ENCODE data around the gene INTS6. TPM values are rescaled to one million over a fixed set of nuclear protein-coding genes. Genes with fewer than 3 reads are reported as not detected.

Gene INTS6
- polyA plus RNA-seq, 1 donor (not counting 4 experiments of a cell fraction or from before 2014, with no cell fraction given): 44.2 TPM

GRCh38 chr13:51419001-51419636 lies 33.7 kb downstream of the INTS6 start:
- peaks cover 82% of the 10 kb centered on the region for H3K79me2 ChIP-seq (ENCODE audit: control insufficient read depth, insufficient read depth, low read length)
- no peaks in the 10 kb centered on the region for H3K4me1 ChIP-seq (ENCODE audit: control insufficient read depth, extremely low read depth, insufficient read depth, low read length)
- H3K27ac ChIP-seq (ENCODE audit: control insufficient read depth, insufficient read depth, low read length): no peak overlapping the region
- DNase-seq (ENCODE audit: low read depth, low spot score) (no peak), FAIRE-seq (peak; percentile 71)
- no peaks in the 10 kb centered on the region for H3K27me3 ChIP-seq (ENCODE audit: control insufficient read depth, extremely low read depth, insufficient read depth, low read length)
- no peak overlapping the region for H3K4me2 ChIP-seq (ENCODE audit: control insufficient read depth, extremely low read depth, insufficient read depth, low read depth, low read length)
- TF ChIP-seq CTCF (optimal IDR thresholded peaks at IDR 0.05 in 1 of 3, IDR thresholded peaks at IDR 0.05 in 1 of 3, conservative IDR thresholded peaks at IDR 0.05 in 1 of 3; ENCODE audit: extremely low read depth in 1 of 3, insufficient read depth in 2 of 3, low read length in 3 of 3) (no peak), EZH2 (IDR thresholded peaks at IDR 0.05; ENCODE audit: low read length) (no peak)
- H3K9me3 ChIP-seq (ENCODE audit: control insufficient read depth, low read depth, low read length): peaks cover 2% of the 10 kb centered on the region
- H3K9ac ChIP-seq (ENCODE audit: control insufficient read depth, extremely low read depth, insufficient read depth, low read length): no peak overlapping the region
- H4K20me1 ChIP-seq (ENCODE audit: control insufficient read depth, extremely low read depth, insufficient read depth, low read length): no peaks in the 10 kb centered on the region
- peaks cover 5 to 18% of the 10 kb centered on the region in 2 experiments for H3K36me3 ChIP-seq (ENCODE audit: control insufficient read depth in 2 of 2, extremely low read depth in 1 of 2, insufficient read depth in 2 of 2, low read length in 2 of 2)
- dilution Hi-C loops (cut with MboI; ENCODE audit: extremely low pct_ligation_motif_present, low sequenced_read_pairs): no loop called here
- no peaks in the 10 kb centered on the region for H3K9me1 ChIP-seq (ENCODE audit: control insufficient read depth, extremely low read depth, insufficient read depth, low read length)
- H2AFZ ChIP-seq (ENCODE audit: control insufficient read depth, low read length): no peak overlapping the region
- H3K4me3 ChIP-seq (ENCODE audit: control insufficient read depth in 2 of 3, extremely low read depth in 1 of 3, insufficient read depth in 2 of 3, low read depth in 1 of 3, low read length in 3 of 3): no peak overlapping the region

DNA sequence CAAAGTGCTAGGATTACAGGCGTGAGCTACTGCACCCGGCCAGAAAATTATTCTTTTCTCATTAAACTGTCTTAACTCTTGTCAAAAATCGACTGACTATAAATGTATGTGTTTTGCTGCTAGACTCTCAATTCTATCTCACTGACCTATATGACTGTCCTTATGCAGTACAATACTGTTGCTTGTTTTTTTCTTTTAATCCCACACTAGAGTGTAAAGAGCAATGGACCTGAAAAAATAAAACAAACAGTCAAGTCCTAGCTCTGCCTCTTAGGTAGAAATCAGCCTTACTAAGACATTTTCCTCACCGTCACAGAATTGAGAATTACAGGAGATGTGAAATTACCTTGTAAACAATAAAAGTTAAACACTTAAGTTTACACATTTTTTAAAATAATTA lies 35.1 kb downstream of the INTS6 start:
- dilution Hi-C loops (cut with MboI; ENCODE audit: extremely low pct_ligation_motif_present, low sequenced_read_pairs): no loop called here

More for the DNA sequence above, 35.1 kb downstream of the INTS6 start:
- Histone ChIP-seq H4K20me1 (ENCODE audit: control insufficient read depth, extremely low read depth, insufficient read depth, low read length) (no peaks in the 10 kb centered on the region), H3K79me2 (ENCODE audit: control insufficient read depth, insufficient read depth, low read length) (peaks cover 79% of the 10 kb centered on the region), H2AFZ (ENCODE audit: control insufficient read depth, low read length) (no peak overlapping the region), H3K36me3 (ENCODE audit: control insufficient read depth in 2 of 2, extremely low read depth in 1 of 2, insufficient read depth in 2 of 2, low read length in 2 of 2) (peaks cover 4 to 18% of the 10 kb centered on the region in 2 experiments), H3K27ac (ENCODE audit: control insufficient read depth, insufficient read depth, low read length) (no peak overlapping the region), H3K27me3 (ENCODE audit: control insufficient read depth, extremely low read depth, insufficient read depth, low read length) (no peaks in the 10 kb centered on the region), H3K4me3 (ENCODE audit: control insufficient read depth in 2 of 3, extremely low read depth in 1 of 3, insufficient read depth in 2 of 3, low read depth in 1 of 3, low read length in 3 of 3) (no peak overlapping the region), H3K4me1 (ENCODE audit: control insufficient read depth, extremely low read depth, insufficient read depth, low read length) (no peaks in the 10 kb centered on the region), H3K4me2 (ENCODE audit: control insufficient read depth, extremely low read depth, insufficient read depth, low read depth, low read length) (no peak overlapping the region), H3K9me3 (ENCODE audit: control insufficient read depth, low read depth, low read length) (peaks cover 2% of the 10 kb centered on the region), H3K9me1 (ENCODE audit: control insufficient read depth, extremely low read depth, insufficient read depth, low read length) (no peaks in the 10 kb centered on the region), H3K9ac (ENCODE audit: control insufficient read depth, extremely low read depth, insufficient read depth, low read length) (no peak overlapping the region)
- DNase-seq (ENCODE audit: low read depth, low spot score) (no peak), FAIRE-seq (no peak)
- TF ChIP-seq CTCF (optimal IDR thresholded peaks at IDR 0.05 in 1 of 3, IDR thresholded peaks at IDR 0.05 in 1 of 3, conservative IDR thresholded peaks at IDR 0.05 in 1 of 3; ENCODE audit: extremely low read depth in 1 of 3, insufficient read depth in 2 of 3, low read length in 3 of 3): no peak
- no peak for TF ChIP-seq EZH2 (IDR thresholded peaks at IDR 0.05; ENCODE audit: low read length)

Measured in keratinocyte (primary cell).